Measurements from ENCODE around the gene ODC1.

Gene ODC1

GRCh38 chr2:10415048-10415447 is 33.1 kb downstream of the ODC1 start:
- TF ChIP-seq POLR2A (IDR thresholded peaks at IDR 0.05; ENCODE audit: low read length), result no peak
- TF ChIP-seq GATA1 (IDR thresholded peaks at IDR 0.05; ENCODE audit: low read depth, low read length), result no peak
- no peak for DNase-seq

GRCh38 chr2:10414591-10414990 is 33.5 kb downstream of the ODC1 start:
- TF ChIP-seq GATA1 (IDR thresholded peaks at IDR 0.05; ENCODE audit: low read depth, low read length) (no peak), POLR2A (IDR thresholded peaks at IDR 0.05; ENCODE audit: low read length) (no peak)
- no peak for DNase-seq

GRCh38 chr2:10413991-10414451 is 34.1 kb downstream of the ODC1 start:
- TF ChIP-seq POLR2A (IDR thresholded peaks at IDR 0.05; ENCODE audit: low read length) (no peak), GATA1 (IDR thresholded peaks at IDR 0.05; ENCODE audit: low read depth, low read length) (no peak)
- DNase-seq, result no peak

- no peak for TF ChIP-seq GATA1 (IDR thresholded peaks at IDR 0.05; ENCODE audit: low read depth, low read length)
- TF ChIP-seq POLR2A (IDR thresholded peaks at IDR 0.05; ENCODE audit: low read length), result no peak
Observed at GRCh38 chr2:10413503-10413902, 34.6 kb downstream of the ODC1 start.

GRCh38 chr2:10412380-10412779 is 35.7 kb downstream of the ODC1 start:
- peak; percentile 49 to 63 for DNase-seq
- TF ChIP-seq GATA1 (IDR thresholded peaks at IDR 0.05; ENCODE audit: low read depth, low read length), result no peak
- TF ChIP-seq POLR2A (IDR thresholded peaks at IDR 0.05; ENCODE audit: low read length), result no peak

More at GRCh38 chr2:10413503-10413902, 34.6 kb downstream of the ODC1 start:
- no peak for DNase-seq

- no peak for DNase-seq
- TF ChIP-seq GATA1 (IDR thresholded peaks at IDR 0.05; ENCODE audit: low read depth, low read length) (no peak), POLR2A (IDR thresholded peaks at IDR 0.05; ENCODE audit: low read length) (no peak)
Observed at GRCh38 chr2:10411557-10411956, 36.6 kb downstream of the ODC1 start.

- no peak for TF ChIP-seq GATA1 (IDR thresholded peaks at IDR 0.05; ENCODE audit: low read depth, low read length)
- TF ChIP-seq POLR2A (IDR thresholded peaks at IDR 0.05; ENCODE audit: low read length), result no peak
- no peak for DNase-seq
Observed at GRCh38 chr2:10410823-10411437, 37.2 kb downstream of the ODC1 start.

GRCh38 chr2:10410001-10410822 is 37.9 kb downstream of the ODC1 start:
- TF ChIP-seq POLR2A (IDR thresholded peaks at IDR 0.05; ENCODE audit: low read length) (no peak), GATA1 (IDR thresholded peaks at IDR 0.05; ENCODE audit: low read depth, low read length) (no peak)
- DNase-seq, result no peak

- DNase-seq, result peak; percentile 74 to 87
- no peak for TF ChIP-seq GATA1 (IDR thresholded peaks at IDR 0.05; ENCODE audit: low read depth, low read length)
- TF ChIP-seq POLR2A (IDR thresholded peaks at IDR 0.05; ENCODE audit: low read length), result no peak
Observed at GRCh38 chr2:10408649-10409579, 39.2 kb downstream of the ODC1 start.

- TF ChIP-seq GATA1 (IDR thresholded peaks at IDR 0.05; ENCODE audit: low read depth, low read length) (no peak), POLR2A (IDR thresholded peaks at IDR 0.05; ENCODE audit: low read length) (no peak)
- DNase-seq, result peak; percentile 41 to 67
Observed at GRCh38 chr2:10407841-10408648, 40.1 kb downstream of the ODC1 start.

GRCh38 chr2:10407432-10407831 is 40.7 kb downstream of the ODC1 start:
- TF ChIP-seq POLR2A (IDR thresholded peaks at IDR 0.05; ENCODE audit: low read length), result no peak
- DNase-seq, result no peak

GRCh38 chr2:10406491-10407188 is 41.5 kb downstream of the ODC1 start:
- no peak for DNase-seq
- TF ChIP-seq POLR2A (IDR thresholded peaks at IDR 0.05; ENCODE audit: low read length) (no peak), GATA1 (IDR thresholded peaks at IDR 0.05; ENCODE audit: low read depth, low read length) (no peak)

All from erythroblast (primary cell).